Testis (tissue), 2 donors: Measurements from ENCODE around the gene SH3TC1.

Experiments used
- CTCF ChIP-seq, 3 experiments: fragments of 450-650 bp in 2 of 3; fragments of 200-600 bp in 1 of 3; sonication (generic) in 1 of 3; IDR thresholded peaks; one replicate each; pipeline ENCODE4 v1.5.1; 2016 to 2019; ENCODE audit warnings: antibody characterized with exemption in 3 of 3, mild to moderate bottlenecking in 2 of 3, moderate library complexity in 1 of 3
- POLR2A ChIP-seq: fragments of 450-650 bp; IDR thresholded peaks from one replicate; pipeline ENCODE4 v1.6.1; 2017; ENCODE audit warnings: antibody characterized with exemption, mild to moderate bottlenecking, moderate library complexity

GRCh38 chr4:8185295-8185694, 13.8 kb upstream of the SH3TC1 start:
- no peak for TF ChIP-seq CTCF (IDR thresholded peaks at IDR 0.05)
- TF ChIP-seq POLR2A = no peak
